ENCODE data around the gene SLC23A1. TPM values are rescaled to one million over a fixed set of nuclear protein-coding genes. Genes with fewer than 3 reads are reported as not detected.
A peak's percentile ranks its signal among the peaks of the same experiment; 100 is the strongest.
"Not testable (repeated sequence)": the region's sequence is repeated elsewhere in the genome, so short reads cannot be mapped to it uniquely, and the experiment has no call there.

The SLC23A1 gene
- total RNA-seq, 4 donors from 2014 or later = 6.4 TPM; not detected in 3

GRCh38 chr5:139358064-139358463 is 25.0 kb downstream of the SLC23A1 start:
- intact Hi-C loops (cut with DNase I) = no loop called here
- Histone ChIP-seq H3K27me3 (no peaks in the 10 kb centered on the region), H3K36me3 (peaks cover 0 to 43% (median 0%) of the 10 kb centered on the region in 3 donors), H3K9me3 (no peaks in the 10 kb centered on the region), H3K4me1 (peaks cover 0 to 50% (median 10%) of the 10 kb centered on the region in 3 donors), H3K27ac (no peak overlapping the region), H3K4me3 (no peak overlapping the region)
- no peak for DNase-seq
- TF ChIP-seq, protein P1, sequence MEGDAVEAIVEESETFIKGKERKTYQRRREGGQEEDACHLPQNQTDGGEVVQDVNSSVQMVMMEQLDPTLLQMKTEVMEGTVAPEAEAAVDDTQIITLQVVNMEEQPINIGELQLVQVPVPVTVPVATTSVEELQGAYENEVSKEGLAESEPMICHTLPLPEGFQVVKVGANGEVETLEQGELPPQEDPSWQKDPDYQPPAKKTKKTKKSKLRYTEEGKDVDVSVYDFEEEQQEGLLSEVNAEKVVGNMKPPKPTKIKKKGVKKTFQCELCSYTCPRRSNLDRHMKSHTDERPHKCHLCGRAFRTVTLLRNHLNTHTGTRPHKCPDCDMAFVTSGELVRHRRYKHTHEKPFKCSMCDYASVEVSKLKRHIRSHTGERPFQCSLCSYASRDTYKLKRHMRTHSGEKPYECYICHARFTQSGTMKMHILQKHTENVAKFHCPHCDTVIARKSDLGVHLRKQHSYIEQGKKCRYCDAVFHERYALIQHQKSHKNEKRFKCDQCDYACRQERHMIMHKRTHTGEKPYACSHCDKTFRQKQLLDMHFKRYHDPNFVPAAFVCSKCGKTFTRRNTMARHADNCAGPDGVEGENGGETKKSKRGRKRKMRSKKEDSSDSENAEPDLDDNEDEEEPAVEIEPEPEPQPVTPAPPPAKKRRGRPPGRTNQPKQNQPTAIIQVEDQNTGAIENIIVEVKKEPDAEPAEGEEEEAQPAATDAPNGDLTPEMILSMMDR (IDR thresholded peaks at IDR 0.05) = no peak
- TF ChIP-seq POLR2A (IDR thresholded peaks at IDR 0.05) = no peak

GRCh38 chr5:139355900-139356299 is 27.2 kb downstream of the SLC23A1 start:
- H3K4me3 ChIP-seq; DNase-seq; H3K9me3 ChIP-seq; H3K27me3 ChIP-seq; H3K27ac ChIP-seq; intact Hi-C loops (cut with DNase I): not testable (repeated sequence)
- Histone ChIP-seq H3K4me1 (peaks cover 0 to 67% (median 14%) of the 10 kb centered on the region in 3 donors), H3K36me3 (peaks cover 0 to 48% (median 0%) of the 10 kb centered on the region in 3 donors)
- 94 to 98% methylated on average over 8 of the region's 8 CpGs for WGBS, 2 donors

DNA sequence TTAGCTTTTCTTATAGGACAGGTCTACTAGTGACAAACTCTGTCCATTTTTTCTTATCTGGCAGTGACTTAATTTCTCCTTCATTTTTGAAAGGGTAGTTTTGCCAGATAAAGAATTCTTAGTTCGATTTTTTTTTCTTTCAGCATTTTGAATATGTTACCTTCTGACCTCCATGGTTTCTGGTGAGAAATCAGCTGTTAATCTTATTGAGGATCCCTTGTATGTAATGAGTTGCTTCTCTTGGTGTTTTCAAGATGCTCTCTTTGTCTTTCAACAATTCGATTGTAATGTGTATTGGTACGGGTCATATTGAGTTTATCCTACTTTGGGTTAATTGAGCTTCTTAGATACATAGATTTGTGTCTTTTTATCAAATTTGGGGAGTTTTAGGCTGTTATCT is 28.9 kb downstream of the SLC23A1 start:
- no peaks in the 10 kb centered on the region for H3K9me3 ChIP-seq
- H3K27ac ChIP-seq = no peak overlapping the region
- H3K4me1 ChIP-seq = peaks cover 0 to 58% (median 14%) of the 10 kb centered on the region in 3 donors
- WGBS, 2 donors = 78 to 100% methylated on average over 3 of the region's 3 CpGs
- peaks cover 0 to 40% (median 0%) of the 10 kb centered on the region in 3 donors for H3K36me3 ChIP-seq
- intact Hi-C loops (cut with DNase I) = no loop called here
- H3K4me3 ChIP-seq = no peak overlapping the region
- DNase-seq = no peak
- no peak for TF ChIP-seq POLR2A (IDR thresholded peaks at IDR 0.05)
- TF ChIP-seq, protein P1 (IDR thresholded peaks at IDR 0.05) = no peak
- no peaks in the 10 kb centered on the region for H3K27me3 ChIP-seq

- H3K9me3 ChIP-seq; DNase-seq; intact Hi-C loops (cut with DNase I); H3K27ac ChIP-seq; H3K27me3 ChIP-seq; H3K4me3 ChIP-seq: not testable (repeated sequence)
- Histone ChIP-seq H3K36me3 (peaks cover 0 to 47% (median 0%) of the 10 kb centered on the region in 3 donors), H3K4me1 (peaks cover 8 to 77% (median 26%) of the 10 kb centered on the region in 3 donors)
- 87 to 88% methylated on average over 9 of the region's 9 CpGs for WGBS, 2 donors
Observed at GRCh38 chr5:139347863-139348262, 35.2 kb downstream of the SLC23A1 start.

DNA sequence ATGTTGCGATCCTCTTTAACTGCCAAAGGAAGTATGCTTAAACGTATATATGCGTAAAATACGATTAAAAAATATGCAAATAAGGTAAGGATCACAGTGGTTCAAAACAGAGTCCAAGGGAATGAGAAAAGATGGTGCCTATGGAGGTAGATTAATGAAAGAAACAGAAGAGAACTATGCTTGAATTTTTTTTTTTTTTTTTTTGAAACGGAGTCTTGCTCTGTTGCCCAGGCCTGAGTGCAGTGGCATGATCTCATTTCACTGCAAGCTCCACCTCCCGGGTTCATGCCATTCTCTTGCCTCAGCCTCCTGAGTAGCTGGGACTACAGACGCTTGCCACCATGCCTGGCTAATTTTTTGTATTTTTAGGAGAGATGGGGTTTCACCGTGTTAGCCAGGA is 37.7 kb downstream of the SLC23A1 start:
- peaks cover 14 to 76% (median 30%) of the 10 kb centered on the region in 3 donors for H3K4me1 ChIP-seq
- intact Hi-C loops (cut with DNase I); H3K27me3 ChIP-seq; H3K27ac ChIP-seq; H3K9me3 ChIP-seq; DNase-seq; H3K4me3 ChIP-seq: not testable (repeated sequence)
- WGBS, 2 donors = 92 to 97% methylated on average over 7 to 8 of the region's 8 CpGs
- peaks cover 0 to 42% (median 0%) of the 10 kb centered on the region in 3 donors for H3K36me3 ChIP-seq

DNA sequence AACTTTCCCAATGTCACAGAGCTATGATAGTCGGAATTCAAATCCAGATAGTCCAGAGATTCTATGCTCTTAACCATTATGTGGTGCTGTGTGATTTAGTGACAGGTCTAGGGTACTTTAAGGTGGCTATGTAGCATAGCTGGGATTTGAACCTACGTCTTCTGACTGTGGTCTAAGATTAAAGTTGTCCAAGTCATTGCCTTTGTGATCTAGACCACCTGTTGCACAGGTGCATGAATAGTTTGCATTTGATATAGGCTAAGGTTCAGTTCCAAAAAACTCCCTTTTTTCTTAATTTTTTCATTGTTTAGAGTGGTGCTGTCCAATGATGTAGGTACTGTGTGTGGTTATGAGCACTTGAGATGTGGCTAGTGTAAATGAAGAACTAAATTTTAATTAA is 38.9 kb downstream of the SLC23A1 start:
- TF ChIP-seq POLR2A (IDR thresholded peaks at IDR 0.05) = no peak
- TF ChIP-seq, protein P1 (IDR thresholded peaks at IDR 0.05) = no peak

DNA sequence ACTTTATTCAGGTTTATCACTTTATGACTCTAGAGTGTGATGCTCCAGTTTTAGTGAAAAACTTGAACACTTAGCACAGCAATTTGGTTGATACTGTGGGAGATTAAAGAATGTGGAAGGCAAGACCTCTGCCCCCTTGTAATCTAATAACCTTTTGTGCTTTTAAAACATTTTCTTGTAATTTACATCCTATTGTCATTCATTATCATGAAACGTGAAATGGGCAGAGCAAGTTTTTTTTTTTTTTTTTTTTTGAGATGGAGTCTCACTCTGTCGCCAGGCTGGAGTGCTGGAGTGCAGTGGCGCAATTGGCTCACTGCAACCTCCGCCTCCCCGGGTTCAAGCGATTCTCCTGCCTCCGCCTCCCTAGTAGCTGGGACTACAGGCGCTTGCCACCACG is 39.6 kb downstream of the SLC23A1 start:
- Histone ChIP-seq H3K4me1 (peaks cover 14 to 61% (median 28%) of the 10 kb centered on the region in 3 donors), H3K36me3 (peaks cover 0 to 35% (median 0%) of the 10 kb centered on the region in 3 donors), H3K27me3 (no peaks in the 10 kb centered on the region), H3K9me3 (no peaks in the 10 kb centered on the region), H3K4me3 (peak overlapping the region in 3 of 4 donors; percentile 87 to 89 (median 87)), H3K27ac (peak overlapping the region in 1 of 4 donors; percentile 99)
- 64 to 79% methylated on average over 3 to 9 of the region's 9 CpGs for WGBS, 2 donors
- TF ChIP-seq, protein P1 (IDR thresholded peaks at IDR 0.05) = no peak
- TF ChIP-seq POLR2A (IDR thresholded peaks at IDR 0.05) = no peak
- intact Hi-C loops (cut with DNase I) = loop anchor here (5.0 kb wide), 1 partner anchor 49 kb away; no protein-coding TSS in a partner anchor
- no peak for DNase-seq

More for the DNA sequence above, 38.9 kb downstream of the SLC23A1 start:
- no peaks in the 10 kb centered on the region for H3K27me3 ChIP-seq
- peaks cover 14 to 68% (median 30%) of the 10 kb centered on the region in 3 donors for H3K4me1 ChIP-seq
- intact Hi-C loops (cut with DNase I) = loop anchor here (5.0 kb wide), 1 partner anchor 48 kb away; no protein-coding TSS in a partner anchor
- WGBS, 2 donors = 54 to 68% methylated on average over 2 of the region's 2 CpGs
- no peak overlapping the region for H3K27ac ChIP-seq
- peaks cover 0 to 40% (median 0%) of the 10 kb centered on the region in 3 donors for H3K36me3 ChIP-seq
- no peak for DNase-seq
- H3K9me3 ChIP-seq = no peaks in the 10 kb centered on the region
- H3K4me3 ChIP-seq = no peak overlapping the region

Measured in esophagus squamous epithelium (tissue), 5 donors.